KG1 (cell line): ENCODE results near the gene GOLGA6L24.
"Not testable (repeated sequence)": the region's sequence is repeated elsewhere in the genome, so short reads cannot be mapped to it uniquely, and the experiment has no call there.

Experiments
- DNase-seq: peaks from one replicate; lab custom pipeline; 2025; lab: John Stamatoyannopoulos, UW

GOLGA6L24 gene

GRCh38 chr15:28357984-28358383, at the start of gene GOLGA6L24:
Gene GOLGA6L24 (minus strand): TSS chr15:28358084. CDS start chr15:28358023, 61 bp downstream.
- not testable (repeated sequence) for DNase-seq

DNA sequence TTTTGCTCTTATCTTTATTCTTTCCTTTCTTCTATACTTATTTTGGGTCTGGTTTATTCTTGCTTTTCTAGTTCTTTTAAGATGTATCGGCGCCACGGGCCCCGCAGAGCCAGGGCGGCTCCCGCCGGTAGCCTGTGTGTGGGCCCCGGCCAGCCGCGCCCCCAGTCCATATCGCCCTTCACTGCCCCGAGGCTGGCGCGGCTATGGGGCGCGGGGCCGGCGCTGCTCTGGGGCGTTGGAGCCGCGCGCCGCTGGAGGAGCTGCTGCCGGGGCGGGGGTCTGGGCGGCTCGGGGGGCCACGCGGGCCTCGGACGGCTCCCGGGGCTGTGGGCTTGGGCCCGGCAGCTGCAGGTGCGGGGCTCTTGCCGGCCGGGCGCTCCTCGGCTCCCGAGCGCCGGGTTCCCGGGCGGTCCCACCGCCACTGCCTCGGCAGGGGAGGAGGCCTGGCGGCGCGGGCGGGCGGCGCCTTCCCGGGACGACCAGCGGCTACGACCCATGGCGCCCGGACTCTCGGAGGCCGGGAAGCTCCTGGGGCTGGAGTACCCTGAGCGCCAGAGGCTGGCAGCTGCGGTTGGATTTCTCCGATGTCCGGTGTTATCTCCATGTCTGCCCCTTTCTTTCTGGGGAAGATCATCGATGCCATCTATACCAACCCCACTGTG, 45.0 kb upstream of the GOLGA6L24 start:
- DNase-seq = not testable (repeated sequence)

DNA sequence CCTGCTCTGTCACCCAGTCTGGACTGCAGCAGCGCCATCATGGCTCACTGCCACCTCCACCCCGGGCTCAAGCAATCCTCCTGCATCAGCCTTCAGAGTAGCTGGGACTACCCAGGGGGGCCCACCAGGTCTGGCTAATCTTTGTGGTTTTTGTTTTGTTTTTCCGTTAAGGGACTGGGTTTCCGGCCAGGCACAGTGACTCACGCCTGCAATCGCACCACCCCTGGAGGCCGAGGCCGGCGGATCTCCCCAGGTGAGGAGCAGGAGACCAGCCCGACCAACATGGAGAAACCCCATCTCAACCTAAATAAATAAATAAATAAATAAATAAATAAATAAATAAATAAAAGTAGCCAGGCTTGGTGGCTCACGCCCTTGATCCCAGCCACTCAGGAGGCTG, 38.1 kb upstream of the GOLGA6L24 start:
- not testable (repeated sequence) for DNase-seq

DNA sequence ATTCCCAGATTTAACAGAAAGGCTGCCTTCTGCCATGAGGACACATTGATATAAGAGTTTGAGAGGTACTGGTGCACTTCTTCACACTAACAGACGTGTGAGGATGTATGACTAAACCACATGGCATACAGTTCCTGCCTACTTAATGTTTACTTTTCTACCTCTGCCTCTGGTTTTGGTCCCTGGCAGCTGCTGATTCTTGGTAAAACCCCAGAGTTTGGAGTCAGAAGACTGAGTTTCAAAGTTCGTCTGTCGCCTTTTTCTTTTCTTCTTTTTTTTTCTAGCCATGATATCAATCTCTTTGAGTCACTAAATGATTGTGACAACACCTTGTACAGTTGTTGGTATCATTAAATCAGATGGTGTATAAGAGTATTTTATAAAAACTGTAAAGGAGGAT, 22.2 kb upstream of the GOLGA6L24 start:
- not testable (repeated sequence) for DNase-seq

- DNase-seq = not testable (repeated sequence)
These were observed 20.5 kb upstream of the GOLGA6L24 start, which contains the start of gene GOLGA8F for GRCh38 chr15:28378364-28378763. Gene GOLGA8F (plus strand): TSS chr15:28378664. CDS start chr15:28378762, 98 bp downstream.

DNA sequence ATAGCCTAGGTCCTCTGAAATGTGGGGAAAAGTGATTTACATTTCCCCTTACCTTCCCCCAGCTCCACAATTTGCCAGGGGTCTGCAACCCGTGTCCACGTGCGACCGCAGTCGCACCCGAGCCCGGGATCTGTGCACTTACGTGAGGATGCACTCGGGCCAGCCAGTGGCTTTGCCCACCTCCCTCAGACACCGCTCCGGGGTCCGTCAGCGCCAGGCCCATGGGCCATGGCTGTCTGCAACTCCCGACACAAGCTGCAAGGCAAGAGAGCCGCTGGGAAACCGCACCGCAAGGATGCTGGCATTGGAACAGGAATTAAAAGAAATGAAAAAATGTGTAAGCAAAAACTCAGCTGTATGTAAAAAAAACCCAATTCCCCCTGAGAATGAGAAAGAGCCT, 7.6 kb upstream of the GOLGA6L24 start:
- not testable (repeated sequence) for DNase-seq

DNA sequence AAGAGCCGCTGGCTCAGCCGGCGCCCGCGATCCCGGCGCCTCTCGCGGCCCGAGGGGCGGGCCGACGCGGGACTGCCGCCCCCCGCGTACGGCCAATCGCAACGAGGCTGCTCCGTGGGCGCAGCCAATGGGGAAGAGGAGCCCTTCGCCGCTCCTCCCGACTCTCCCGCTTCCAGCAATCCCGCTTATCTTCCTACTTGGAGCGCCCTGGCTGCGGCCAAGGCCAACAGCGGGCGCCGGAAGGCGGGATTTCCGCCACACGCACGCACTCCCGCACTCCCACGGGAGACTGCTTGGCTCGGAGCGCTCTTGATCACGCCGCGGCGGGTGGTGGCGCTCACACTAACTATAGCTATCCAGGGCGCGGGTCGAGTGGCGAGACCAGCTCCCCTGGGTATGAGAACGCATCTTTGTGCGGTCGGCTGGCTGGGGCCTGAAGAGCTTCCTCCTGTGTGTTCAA, 35.7 kb downstream of the GOLGA6L24 start, which contains the start of gene HERC2:
Gene HERC2 (minus strand): TSS at position 51 of the 460 bp plus-strand sequence. CDS start 746 bp downstream, outside the sequence.
- not testable (repeated sequence) for DNase-seq

- not testable (repeated sequence) for DNase-seq
These were observed 36.4 kb downstream of the GOLGA6L24 start for GRCh38 chr15:28321358-28322078.

DNA sequence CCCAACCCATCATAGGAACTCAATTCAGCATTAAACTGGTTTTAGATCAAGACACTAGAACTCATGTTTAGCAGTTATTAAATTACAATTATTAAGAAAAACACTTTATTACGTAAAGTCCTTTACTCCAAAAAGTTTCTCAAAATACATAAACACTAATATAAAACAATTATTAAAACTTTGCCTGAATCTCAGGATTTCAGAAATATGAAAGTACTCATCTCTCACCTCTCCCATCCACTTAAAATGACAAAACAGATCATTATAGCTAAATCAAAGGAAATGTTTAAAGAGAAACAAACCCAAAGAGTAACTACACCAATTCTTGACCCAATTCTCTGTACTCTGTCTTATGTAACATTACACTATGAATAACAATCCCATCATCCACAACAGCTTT, 38.2 kb downstream of the GOLGA6L24 start:
- DNase-seq = not testable (repeated sequence)

DNA sequence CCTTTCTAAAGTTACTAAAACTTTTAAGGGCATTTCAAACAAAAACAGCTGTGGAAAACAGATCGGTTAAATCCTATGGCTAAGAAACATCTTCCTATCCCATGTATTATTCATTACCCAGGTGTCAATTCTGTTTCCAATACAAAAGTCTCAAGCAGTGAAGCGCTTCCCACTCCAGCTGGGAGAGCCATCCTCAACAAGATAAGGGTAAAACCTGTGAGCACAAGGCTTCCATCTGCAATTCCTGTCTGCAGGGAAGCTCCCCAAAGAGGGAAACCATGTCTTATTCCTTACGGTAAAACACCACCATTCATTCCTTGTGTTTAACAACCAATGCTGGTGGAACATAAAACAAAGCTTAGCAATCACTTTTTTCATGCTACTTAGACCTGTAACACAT, 39.1 kb downstream of the GOLGA6L24 start:
- DNase-seq = not testable (repeated sequence)

DNA sequence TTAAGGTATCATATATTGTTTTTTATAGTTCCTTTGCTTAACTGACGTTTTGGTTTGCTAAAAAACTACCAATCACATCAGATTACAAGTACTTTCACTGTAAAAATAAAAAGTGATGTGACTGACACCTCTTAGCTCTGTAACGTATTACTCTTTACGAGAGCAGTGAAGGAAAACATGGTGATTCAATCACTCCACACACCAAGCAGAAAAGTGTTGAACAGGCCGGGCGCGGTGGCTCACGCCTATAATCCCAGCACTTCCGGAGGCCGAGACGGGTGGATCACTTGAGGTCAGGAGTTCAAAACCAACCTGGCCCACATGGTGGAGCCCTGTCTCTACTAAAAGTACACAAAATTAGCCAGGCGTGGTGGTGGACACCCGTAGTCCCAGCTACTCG, 39.8 kb downstream of the GOLGA6L24 start:
- not testable (repeated sequence) for DNase-seq

DNA sequence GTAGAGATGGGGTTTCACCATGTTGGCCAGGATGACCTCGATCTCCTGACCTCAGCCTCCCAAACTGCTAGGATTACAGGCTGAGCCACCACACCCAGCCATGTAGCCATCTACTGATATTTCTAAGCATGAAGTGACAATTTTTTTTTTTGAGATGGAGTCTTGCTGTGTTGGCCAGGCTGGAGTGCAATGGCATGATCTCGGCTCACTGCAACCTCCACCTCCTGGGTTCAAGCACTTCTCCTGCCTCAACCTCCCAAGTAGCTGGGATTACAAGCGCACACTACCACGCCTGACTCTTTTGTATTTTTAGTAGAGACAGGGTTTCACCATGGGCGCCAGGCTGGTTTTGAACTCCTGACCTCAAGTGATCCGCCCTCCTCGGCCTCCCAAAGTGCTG, 40.9 kb downstream of the GOLGA6L24 start:
- not testable (repeated sequence) for DNase-seq

DNA sequence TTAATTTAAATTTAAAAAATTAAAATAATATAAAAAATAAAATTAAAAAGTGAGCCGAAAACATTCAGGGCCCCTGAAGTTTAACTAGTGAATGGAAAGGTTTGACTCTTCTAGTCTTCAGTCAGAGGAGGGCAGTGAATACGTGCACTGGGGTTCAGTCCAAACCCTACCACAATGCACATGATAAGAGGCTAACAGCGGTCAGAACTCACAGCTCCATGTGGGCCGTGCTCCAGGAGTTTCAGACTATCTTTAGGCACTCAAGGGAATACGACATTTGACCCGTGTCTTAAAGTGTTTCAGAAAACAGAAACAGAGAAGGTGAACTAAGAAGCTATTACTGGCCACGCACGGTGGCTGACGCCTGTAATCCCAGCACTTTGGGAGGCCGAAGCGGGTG, 47.4 kb downstream of the GOLGA6L24 start:
- not testable (repeated sequence) for DNase-seq

- DNase-seq = not testable (repeated sequence)
These were observed 49.2 kb downstream of the GOLGA6L24 start for GRCh38 chr15:28308718-28309117.
